Neural cell (in vitro differentiated cells): Measurements from ENCODE around the gene HMX1. TPM values are rescaled to one million over a fixed set of nuclear protein-coding genes. Genes with fewer than 3 reads are reported as not detected.

ENCODE experiments used
- H2AFZ ChIP-seq: fragments of 200-600, 300-800 bp; sonication (generic), shearing (Covaris generic); 2 replicates; pipeline ENCODE4 v1.6.0; 2014; ENCODE audit warnings: low read depth, mild to moderate bottlenecking, antibody characterized with exemption, low read length, moderate library complexity
- H3F3A ChIP-seq: fragments of 200-600 bp; shearing (Covaris generic); 2 replicates; pipeline ENCODE4 v1.6.1; 2016; ENCODE audit warnings: mild to moderate bottlenecking, moderate library complexity, mixed read lengths, antibody characterized with exemption, low read length; ENCODE audit not compliant: insufficient read depth, poor library complexity, severe bottlenecking
- H3K27ac ChIP-seq: fragments of 200-600, 300-800 bp; sonication (generic), shearing (Covaris generic); 2 replicates; pipeline ENCODE4 v1.5.1; 2014; ENCODE audit warnings: mild to moderate bottlenecking, low read length, moderate library complexity
- H3K27me3 ChIP-seq: fragments of 300-800, 200-600 bp; sonication (generic), shearing (Covaris generic); 2 replicates; pipeline ENCODE4 v1.6.0; 2014; ENCODE audit warnings: mild to moderate bottlenecking, low read depth, low read length, moderate library complexity; ENCODE audit not compliant: insufficient read depth
- H3K36me3 ChIP-seq: fragments of 300-800, 200-600 bp; sonication (generic), shearing (Covaris generic); 2 replicates; pipeline ENCODE4 v1.5.1; 2014; ENCODE audit warnings: mild to moderate bottlenecking, antibody characterized with exemption, low read length, moderate library complexity; ENCODE audit not compliant: insufficient read depth
- H3K4me2 ChIP-seq: fragments of 300-800, 200-600 bp; sonication (generic), shearing (Covaris generic); 2 replicates; pipeline ENCODE4 v1.6.0; 2014; ENCODE audit warnings: mild to moderate bottlenecking, low read length
- H3K4me3 ChIP-seq: fragments of 300-800, 200-600 bp; sonication (generic), shearing (Covaris generic); 2 replicates; pipeline ENCODE4 v1.5.1; 2014; ENCODE audit warnings: mild to moderate bottlenecking, low read length, moderate library complexity
- H3K79me2 ChIP-seq: fragments of 200-600 bp; shearing (Covaris generic); replicated peaks from 2 replicates; pipeline ENCODE4 v1.6.0; 2014; ENCODE audit warnings: mild to moderate bottlenecking, low read length, moderate library complexity; ENCODE audit not compliant: insufficient read depth
- H3K9ac ChIP-seq: fragments of 300-800, 200-600 bp; sonication (generic), shearing (Covaris generic); 2 replicates; pipeline ENCODE4 v1.6.1; 2016; ENCODE audit warnings: mild to moderate bottlenecking, low read length, mixed read lengths
- H3K9me2 ChIP-seq: fragments of 200-600 bp; shearing (Covaris generic); 2 replicates; pipeline ENCODE4 v1.6.1; 2016; ENCODE audit warnings: mild to moderate bottlenecking, low read length, mixed read lengths; ENCODE audit not compliant: insufficient read depth
- H3K9me3 ChIP-seq: fragments of 200-600, 300-800 bp; sonication (generic), shearing (Covaris generic); 2 replicates; pipeline ENCODE4 v1.6.1; 2016; ENCODE audit warnings: mild to moderate bottlenecking, mixed run types, low read length, moderate library complexity, mixed read lengths
- H4K20me1 ChIP-seq: fragments of 200-600 bp; shearing (Covaris generic); 2 replicates; pipeline ENCODE4 v1.6.1; 2016; ENCODE audit warnings: mild to moderate bottlenecking, mixed run types; ENCODE audit not compliant: insufficient read depth
- CTCF ChIP-seq: fragments of 450-650 bp; IDR thresholded peaks from 2 replicates; pipeline ENCODE4 v1.5.1; 2014; ENCODE audit warnings: antibody characterized with exemption, mild to moderate bottlenecking, moderate library complexity; ENCODE audit not compliant: poor library complexity, severe bottlenecking
- EP300 ChIP-seq: fragments of 450-650 bp; conservative IDR thresholded peaks from 2 replicates; pipeline ENCODE4 v1.6.1; 2014; ENCODE audit warnings: antibody characterized with exemption, mild to moderate bottlenecking, moderate library complexity; ENCODE audit not compliant: poor library complexity, severe bottlenecking
- EZH2 ChIP-seq: fragments of 200-600, 300-800 bp; shearing (Covaris generic), sonication (generic); IDR thresholded peaks from 2 replicates; pipeline ENCODE4 v1.6.1; 2014; ENCODE audit warnings: antibody characterized with exemption, low read length, borderline replicate concordance, mild to moderate bottlenecking; ENCODE audit not compliant: insufficient read depth, poor library complexity, severe bottlenecking
- MXI1 ChIP-seq: fragments of 450-650 bp; conservative IDR thresholded peaks from 2 replicates; pipeline ENCODE4 v1.6.1; 2014; ENCODE audit warnings: antibody characterized with exemption, mild to moderate bottlenecking; ENCODE audit not compliant: poor library complexity, severe bottlenecking
- POLR2AphosphoS5 ChIP-seq: IDR thresholded peaks from 2 replicates; pipeline ENCODE4 v1.6.1; 2012
- RAD21 ChIP-seq: fragments of 450-650 bp; conservative IDR thresholded peaks from 2 replicates; pipeline ENCODE4 v1.6.1; 2014; ENCODE audit warnings: antibody characterized with exemption, mild to moderate bottlenecking, moderate library complexity
- REST ChIP-seq: IDR thresholded peaks from 2 replicates; pipeline ENCODE4 v1.6.1; 2012; ENCODE audit warnings: borderline replicate concordance
- SMC3 ChIP-seq: fragments of 450-650 bp; conservative IDR thresholded peaks from 2 replicates; pipeline ENCODE4 v1.6.1; 2014; ENCODE audit warnings: antibody characterized with exemption, mild to moderate bottlenecking, moderate library complexity; ENCODE audit not compliant: poor library complexity
- TAF1 ChIP-seq: IDR thresholded peaks from 2 replicates; pipeline ENCODE4 v1.6.1; 2012; ENCODE audit warnings: low read depth
- polyA plus RNA-seq: library from polyadenylated mRNA; depleted of rRNA; stranded (reverse); fragments of >200 nt; gene quantifications from 2 replicates; pipeline ENCODE4 v1.2.3, GENCODE V29; 2014

The HMX1 gene
- polyA plus RNA-seq, 1 donor from 2014 or later, result 0.89 TPM

GRCh38 chr4:8863686-8864682, 7.7 kb downstream of the HMX1 start:
- H3K9ac ChIP-seq, result no peak overlapping the region
- H3K27ac ChIP-seq, result no peak overlapping the region
- H2AFZ ChIP-seq, result no peak overlapping the region
- H3K36me3 ChIP-seq, result no peaks in the 10 kb centered on the region
- no peaks in the 10 kb centered on the region for H3F3A ChIP-seq
- H3K9me3 ChIP-seq, result no peaks in the 10 kb centered on the region
- H3K9me2 ChIP-seq, result no peaks in the 10 kb centered on the region
- H3K4me3 ChIP-seq, result no peak overlapping the region
- no peak overlapping the region for H3K4me2 ChIP-seq
- no peaks in the 10 kb centered on the region for H4K20me1 ChIP-seq
- TF ChIP-seq EP300, result no peak
- no peak for TF ChIP-seq RAD21
- no peak for TF ChIP-seq MXI1
- no peak for TF ChIP-seq POLR2AphosphoS5
- TF ChIP-seq TAF1, result no peak
- TF ChIP-seq CTCF, result no peak
- no peak for TF ChIP-seq EZH2
- no peak for TF ChIP-seq SMC3
- no peak for TF ChIP-seq REST
- peaks cover 99% of the 10 kb centered on the region for H3K27me3 ChIP-seq
- H3K79me2 ChIP-seq, result no peaks in the 10 kb centered on the region

GRCh38 chr4:8862800-8863685, 8.6 kb downstream of the HMX1 start:
- Histone ChIP-seq H3K27me3 (peaks cover 99% of the 10 kb centered on the region), H3K9me2 (no peaks in the 10 kb centered on the region), H3K9ac (no peak overlapping the region), H3F3A (no peaks in the 10 kb centered on the region), H2AFZ (no peak overlapping the region), H3K27ac (no peak overlapping the region), H3K9me3 (no peaks in the 10 kb centered on the region), H3K4me3 (no peak overlapping the region), H4K20me1 (no peaks in the 10 kb centered on the region), H3K36me3 (no peaks in the 10 kb centered on the region), H3K79me2 (no peaks in the 10 kb centered on the region), H3K4me2 (no peak overlapping the region)
- TF ChIP-seq EP300 (no peak), CTCF (no peak), TAF1 (no peak), REST (no peak), EZH2 (no peak), RAD21 (no peak), POLR2AphosphoS5 (no peak), MXI1 (no peak), SMC3 (no peak)
